Endothelial cell of umbilical vein (primary cell): Measurements from ENCODE around the gene TSACC.

ENCODE experiments used
- CTCF ChIP-seq, 2 donors: IDR thresholded peaks; 1 replicate in 1 of 2; 2 replicates in 1 of 2; pipeline ENCODE4 v1.5.1; 2011; ENCODE audit warnings: low read length in 2 of 2, mild to moderate bottlenecking in 2 of 2, moderate library complexity in 2 of 2, control low read depth in 1 of 2, inconsistent platforms in 1 of 2, low read depth in 1 of 2; ENCODE audit not compliant: insufficient read depth in 1 of 2; ENCODE audit errors: extremely low read depth in 1 of 2
- EZH2 ChIP-seq: IDR thresholded peaks from 2 replicates; pipeline ENCODE4 v1.6.1; 2012; ENCODE audit warnings: borderline replicate concordance, low read depth, mild to moderate bottlenecking, moderate library complexity, low read length, inconsistent platforms; ENCODE audit not compliant: severe bottlenecking
- FOS ChIP-seq: IDR thresholded peaks from 2 replicates; pipeline ENCODE4 v1.6.1; 2011; ENCODE audit warnings: mild to moderate bottlenecking, low read length, moderate library complexity, borderline replicate concordance; ENCODE audit not compliant: insufficient read depth
- GATA2 ChIP-seq: IDR thresholded peaks from 2 replicates; pipeline ENCODE4 v1.7.0; 2011; ENCODE audit warnings: low read depth, mild to moderate bottlenecking, moderate library complexity, mixed read lengths, low read length; ENCODE audit not compliant: insufficient read length, insufficient read depth
- JUN ChIP-seq: IDR thresholded peaks from 2 replicates; pipeline ENCODE4 v1.6.1; 2011; ENCODE audit warnings: borderline replicate concordance, low read depth; ENCODE audit not compliant: insufficient read length, insufficient read depth
- MAX ChIP-seq: IDR thresholded peaks from 2 replicates; pipeline ENCODE4 v1.6.1; 2011; ENCODE audit not compliant: insufficient read depth, insufficient read length
- MYC ChIP-seq: IDR thresholded peaks from one replicate; pipeline ENCODE4 v1.6.1; 2011; ENCODE audit warnings: mild to moderate bottlenecking, low read depth, low read length
- POLR2A ChIP-seq: IDR thresholded peaks from 2 replicates; pipeline ENCODE4 v1.6.1; 2012; ENCODE audit warnings: low read depth, mild to moderate bottlenecking, control low read depth, low read length
- POLR2AphosphoS5 ChIP-seq: IDR thresholded peaks from 2 replicates; pipeline ENCODE4 v1.6.1; 2012; ENCODE audit warnings: low read depth, mild to moderate bottlenecking, control low read depth, low read length, moderate library complexity; ENCODE audit not compliant: insufficient read depth

GRCh38 chr1:156319664-156320063 lies 18.7 kb upstream of the TSACC start:
- TF ChIP-seq CTCF (IDR thresholded peaks at IDR 0.05; ENCODE audit: extremely low read depth in 1 of 2, insufficient read depth in 1 of 2, low read depth in 1 of 2, low read length in 2 of 2) (peak; percentile 31 to 47), MAX (no peak), POLR2AphosphoS5 (no peak), JUN (no peak), EZH2 (no peak), POLR2A (no peak), GATA2 (no peak), MYC (no peak), FOS (no peak)
